B cell (primary cell): ENCODE measurements around the gene RAB3IP. TPM values are rescaled to one million over a fixed set of nuclear protein-coding genes. Genes with fewer than 3 reads are reported as not detected.
"Not testable (repeated sequence)": the region's sequence is repeated elsewhere in the genome, so short reads cannot be mapped to it uniquely, and the experiment has no call there.

Experiments used
- ATAC-seq: fragments of 200-7000 bp; cut with Tn5 transposase; one replicate; pipeline ENCODE4 v1.10.0; 2021; ENCODE audit warnings: low read depth, mild to moderate bottlenecking, moderate number of reproducible peaks, moderate library complexity
- CTCF ChIA-PET: fragments of 350-600 bp; sonication (Branson Sonifier 250); formaldehyde crosslinking; loops from one replicate; lab custom pipeline; 2021; ENCODE audit warnings: antibody characterized with exemption, inconsistent platforms; lab: Charles Lee
- POLR2A ChIA-PET: fragments of 350-600 bp; sonication (Branson Sonifier 250); formaldehyde crosslinking; loops from one replicate; lab custom pipeline; 2021; ENCODE audit warnings: antibody characterized with exemption; lab: Charles Lee
- DNase-seq: peaks from one replicate; pipeline ENCODE4 v3.0.0; 2013
- H2AFZ ChIP-seq: 2 replicates; pipeline ENCODE4 v1.6.1; 2012; ENCODE audit warnings: mild to moderate bottlenecking, low read depth, low read length; ENCODE audit not compliant: insufficient read depth, poor library complexity, severe bottlenecking
- H3K27ac ChIP-seq, 2 donors: 1 replicate in 1 of 2; 2 replicates in 1 of 2; pipeline ENCODE4 v1.5.1; 2012 to 2013; ENCODE audit warnings: low read length in 2 of 2, mild to moderate bottlenecking in 2 of 2, moderate library complexity in 1 of 2
- H3K27me3 ChIP-seq, 4 experiments: fragments of 200-600 bp in 1 of 4; sonication (generic) in 1 of 4; replicated peaks in 1 of 4; 1 replicate in 2 of 4; 2 replicates in 2 of 4; pipeline versions ENCODE4 v1.6.1 to v1.7.0; 2013 to 2016; ENCODE audit warnings: low read length in 3 of 4, mild to moderate bottlenecking in 2 of 4, mixed read lengths in 1 of 4, moderate library complexity in 1 of 4; ENCODE audit not compliant: insufficient read depth in 4 of 4, control insufficient read depth in 3 of 4; ENCODE audit errors: control extremely low read depth in 1 of 4
- H3K36me3 ChIP-seq, 2 experiments: replicated peaks in 1 of 2; 1 replicate in 1 of 2; 2 replicates in 1 of 2; pipeline versions ENCODE4 v1.6.1 to v1.7.1; 2013; ENCODE audit warnings: low read length in 1 of 2; ENCODE audit not compliant: insufficient read depth in 2 of 2, control insufficient read depth in 1 of 2; ENCODE audit errors: control extremely low read depth in 1 of 2, extremely low read depth in 1 of 2
- H3K4me1 ChIP-seq, 2 donors: fragments of 200-600 bp in 1 of 2; sonication (generic) in 1 of 2; 1 replicate in 1 of 2; 2 replicates in 1 of 2; pipeline versions ENCODE4 v1.5.1 to v1.6.1; 2013 to 2017; ENCODE audit warnings: low read length in 2 of 2; ENCODE audit not compliant: control insufficient read depth in 2 of 2, insufficient read depth in 2 of 2
- H3K4me2 ChIP-seq: replicated peaks from 2 replicates; pipeline ENCODE3; 2012; ENCODE audit warnings: mild to moderate bottlenecking, low read depth, low read length; ENCODE audit not compliant: poor library complexity, severe bottlenecking
- H3K4me3 ChIP-seq, 5 experiments: fragments of 200-600 bp in 1 of 5; sonication (generic) in 1 of 5; 1 replicate in 3 of 5; 2 replicates in 2 of 5; pipeline versions ENCODE4 v1.5.1 to v1.7.0; 2011 to 2016; ENCODE audit warnings: low read length in 4 of 5, mild to moderate bottlenecking in 4 of 5, low read depth in 2 of 5, control low read depth in 1 of 5, moderate library complexity in 1 of 5; ENCODE audit not compliant: insufficient read depth in 1 of 5; ENCODE audit errors: control extremely low read depth in 1 of 5, extremely low read depth in 1 of 5
- H3K79me2 ChIP-seq: fragments of 200-600 bp; sonication (generic); one replicate; pipeline ENCODE4 v1.6.0; 2016; ENCODE audit warnings: low read length; ENCODE audit not compliant: control insufficient read depth, insufficient read depth
- H3K9ac ChIP-seq: fragments of 200-600 bp; sonication (generic); 2 replicates; pipeline ENCODE4 v1.6.1; 2017; ENCODE audit warnings: mild to moderate bottlenecking, low read length, moderate library complexity
- H3K9me3 ChIP-seq, 3 donors: one replicate each; pipeline versions ENCODE4 v1.6.1 to v1.7.1; 2013; ENCODE audit warnings: low read length in 2 of 3; ENCODE audit not compliant: control insufficient read depth in 2 of 3, insufficient read depth in 1 of 3; ENCODE audit errors: control extremely low read depth in 1 of 3
- H4K20me1 ChIP-seq: 2 replicates; pipeline ENCODE4 v1.6.0; 2012; ENCODE audit warnings: mild to moderate bottlenecking, low read length; ENCODE audit not compliant: insufficient read depth, control insufficient read depth, poor library complexity, severe bottlenecking
- H3K27ac Mint-ChIP-seq: one replicate; pipeline ENCODE4 v1.8.0; 2021; ENCODE audit warnings: mixed read lengths
- H3K27me3 Mint-ChIP-seq: one replicate; pipeline ENCODE4 v1.8.0; 2021; ENCODE audit warnings: mixed read lengths
- H3K4me1 Mint-ChIP-seq: one replicate; pipeline ENCODE4 v1.8.0; 2021; ENCODE audit warnings: mixed read lengths
- H3K4me3 Mint-ChIP-seq: one replicate; pipeline ENCODE4 v1.8.0; 2021; ENCODE audit warnings: mixed read lengths
- H3K9me3 Mint-ChIP-seq: one replicate; pipeline ENCODE4 v1.8.0; 2022; ENCODE audit warnings: mixed read lengths; ENCODE audit not compliant: insufficient read depth
- EZH2 ChIP-seq: IDR thresholded peaks from 2 replicates; pipeline ENCODE4 v1.6.1; 2012; ENCODE audit warnings: borderline replicate concordance, low read depth, mild to moderate bottlenecking, moderate library complexity, low read length; ENCODE audit not compliant: insufficient read depth, poor library complexity, severe bottlenecking
- WGBS: methylation state at CpG from one replicate; pipeline ENCODE4 v1.1.5; 2013; ENCODE audit warnings: missing lambda C conversion rate; ENCODE audit not compliant: insufficient coverage; 5-methylcytosine and 5-hydroxymethylcytosine counted together
- intact Hi-C: fragments of 100-400 bp; cut with micrococcal nuclease; formaldehyde crosslinking; loops from one replicate; pipeline ENCODE4 v1.10.0; 2022
- polyA plus RNA-seq: library from polyadenylated mRNA; depleted of rRNA; stranded (reverse); fragments of >200 nt; gene quantifications from 2 replicates; pipeline ENCODE4 v1.2.3, GENCODE V29; 2012
- total RNA-seq, 2 donors: library from RNA; stranded (reverse); fragments of 120-200 nt in 1 of 2; gene quantifications; 1 replicate in 1 of 2; 2 replicates in 1 of 2; pipeline versions ENCODE4 v1.2.3 to v1.2.4, GENCODE V29; 2013 to 2022

RAB3IP gene
- total and polyA plus RNA-seq, 2 donors (not counting 1 experiment from before 2014, with no cell fraction given), result 11.2 to 37.9 TPM

- Histone ChIP-seq H3K4me3 (no peak overlapping the region), H3K79me2 (no peaks in the 10 kb centered on the region), H3K27ac (no peak overlapping the region), H4K20me1 (no peaks in the 10 kb centered on the region), H3K9ac (no peak overlapping the region), H3K27me3 (no peaks in the 10 kb centered on the region), H3K36me3 (peaks cover 6 to 11% of the 10 kb centered on the region in 2 experiments), H3K4me1 (no peaks in the 10 kb centered on the region), H2AFZ (no peak overlapping the region), H3K9me3 (peaks cover 4 to 20% (median 7%) of the 10 kb centered on the region in 3 donors), H3K4me2 (no peak overlapping the region)
- H3K27me3 Mint-ChIP-seq, result no peaks in the 10 kb centered on the region
- H3K27ac Mint-ChIP-seq, result no peak overlapping the region
- TF ChIP-seq EZH2, result no peak
- H3K9me3 Mint-ChIP-seq, result peaks cover 14% of the 10 kb centered on the region
- no peak overlapping the region for H3K4me3 Mint-ChIP-seq
- H3K4me1 Mint-ChIP-seq, result no peaks in the 10 kb centered on the region
- ATAC-seq, result no peak
- DNase-seq, result no peak
- CTCF ChIA-PET, result no interaction called here
- intact Hi-C loops, result no loop called here
- POLR2A ChIA-PET, result no interaction called here
- WGBS, result no CpG with 5 or more reads among the region's 2 CpGs
Measured at GRCh38 chr12:69792533-69792932, 53.9 kb downstream of the RAB3IP start.

GRCh38 chr12:69807101-69807897 is 68.6 kb downstream of the RAB3IP start:
- WGBS, result 98% methylated on average over 44 of the region's 62 CpGs
- H3K4me2 ChIP-seq, intact Hi-C loops: not testable (repeated sequence)

More at GRCh38 chr12:69807101-69807897, 68.6 kb downstream of the RAB3IP start:
- H3K4me3 Mint-ChIP-seq, H3K9ac ChIP-seq, H3K27ac Mint-ChIP-seq, H4K20me1 ChIP-seq, H3K4me1 ChIP-seq, DNase-seq, H3K27ac ChIP-seq, H3K79me2 ChIP-seq, H3K27me3 ChIP-seq, H3K36me3 ChIP-seq, H3K4me3 ChIP-seq, CTCF ChIA-PET, ATAC-seq, H3K9me3 Mint-ChIP-seq, POLR2A ChIA-PET, H3K4me1 Mint-ChIP-seq, H2AFZ ChIP-seq, H3K27me3 Mint-ChIP-seq: not testable (repeated sequence)
- peaks cover 0 to 14% (median 6%) of the 10 kb centered on the region in 3 donors for H3K9me3 ChIP-seq
